ENCODE results near the gene TES. TPM values are rescaled to one million over a fixed set of nuclear protein-coding genes. Genes with fewer than 3 reads are reported as not detected.

Gene TES
- total RNA-seq, 2 donors from 2014 or later: 46.6 to 96.6 TPM

- Histone ChIP-seq H3K27ac (no peak overlapping the region), H3K9me3 (no peaks in the 10 kb centered on the region), H3K4me3 (no peak overlapping the region), H3K36me3 (no peaks in the 10 kb centered on the region), H3K4me1 (replicated peaks) (no peaks in the 10 kb centered on the region), H3K27me3 (replicated peaks; ENCODE audit: insufficient read depth) (no peaks in the 10 kb centered on the region)
- no peak for DNase-seq (ENCODE audit: low spot score)
- intact Hi-C loops (cut with DNase I): no loop called here
- no peak for TF ChIP-seq POLR2AphosphoS5 (IDR thresholded peaks at IDR 0.05)
- TF ChIP-seq, protein P1, sequence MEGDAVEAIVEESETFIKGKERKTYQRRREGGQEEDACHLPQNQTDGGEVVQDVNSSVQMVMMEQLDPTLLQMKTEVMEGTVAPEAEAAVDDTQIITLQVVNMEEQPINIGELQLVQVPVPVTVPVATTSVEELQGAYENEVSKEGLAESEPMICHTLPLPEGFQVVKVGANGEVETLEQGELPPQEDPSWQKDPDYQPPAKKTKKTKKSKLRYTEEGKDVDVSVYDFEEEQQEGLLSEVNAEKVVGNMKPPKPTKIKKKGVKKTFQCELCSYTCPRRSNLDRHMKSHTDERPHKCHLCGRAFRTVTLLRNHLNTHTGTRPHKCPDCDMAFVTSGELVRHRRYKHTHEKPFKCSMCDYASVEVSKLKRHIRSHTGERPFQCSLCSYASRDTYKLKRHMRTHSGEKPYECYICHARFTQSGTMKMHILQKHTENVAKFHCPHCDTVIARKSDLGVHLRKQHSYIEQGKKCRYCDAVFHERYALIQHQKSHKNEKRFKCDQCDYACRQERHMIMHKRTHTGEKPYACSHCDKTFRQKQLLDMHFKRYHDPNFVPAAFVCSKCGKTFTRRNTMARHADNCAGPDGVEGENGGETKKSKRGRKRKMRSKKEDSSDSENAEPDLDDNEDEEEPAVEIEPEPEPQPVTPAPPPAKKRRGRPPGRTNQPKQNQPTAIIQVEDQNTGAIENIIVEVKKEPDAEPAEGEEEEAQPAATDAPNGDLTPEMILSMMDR (IDR thresholded peaks at IDR 0.05): no peak
- no peak for TF ChIP-seq POLR2A (IDR thresholded peaks at IDR 0.05)
- WGBS: 97% methylated on average over 1 of the region's 1 CpG
Observed at GRCh38 chr7:116285252-116285651, 74.9 kb downstream of the TES start.

GRCh38 chr7:116290740-116291139, 80.4 kb downstream of the TES start:
- Histone ChIP-seq H3K9me3 (no peaks in the 10 kb centered on the region), H3K27me3 (replicated peaks; ENCODE audit: insufficient read depth) (no peaks in the 10 kb centered on the region), H3K4me3 (no peak overlapping the region), H3K27ac (no peak overlapping the region), H3K36me3 (no peaks in the 10 kb centered on the region), H3K4me1 (replicated peaks) (no peaks in the 10 kb centered on the region)
- no peak for DNase-seq (ENCODE audit: low spot score)
- intact Hi-C loops (cut with DNase I): no loop called here
- no peak for TF ChIP-seq POLR2A (IDR thresholded peaks at IDR 0.05)
- TF ChIP-seq POLR2AphosphoS5 (IDR thresholded peaks at IDR 0.05): no peak
- TF ChIP-seq, protein P1 (IDR thresholded peaks at IDR 0.05): no peak

- Histone ChIP-seq H3K36me3 (no peaks in the 10 kb centered on the region), H3K4me1 (replicated peaks) (no peaks in the 10 kb centered on the region), H3K4me3 (no peak overlapping the region), H3K27ac (no peak overlapping the region), H3K27me3 (replicated peaks; ENCODE audit: insufficient read depth) (no peaks in the 10 kb centered on the region), H3K9me3 (no peaks in the 10 kb centered on the region)
- 89% methylated on average over 1 of the region's 1 CpG for WGBS
- TF ChIP-seq, protein P1 (IDR thresholded peaks at IDR 0.05): no peak
- no peak for TF ChIP-seq POLR2AphosphoS5 (IDR thresholded peaks at IDR 0.05)
- TF ChIP-seq POLR2A (IDR thresholded peaks at IDR 0.05): no peak
- intact Hi-C loops (cut with DNase I): no loop called here
- no peak for DNase-seq (ENCODE audit: low spot score)
Observed at GRCh38 chr7:116291937-116292336, 81.6 kb downstream of the TES start.

- Histone ChIP-seq H3K4me1 (replicated peaks) (no peaks in the 10 kb centered on the region), H3K36me3 (no peaks in the 10 kb centered on the region), H3K27ac (no peak overlapping the region), H3K9me3 (no peaks in the 10 kb centered on the region), H3K27me3 (replicated peaks; ENCODE audit: insufficient read depth) (no peaks in the 10 kb centered on the region), H3K4me3 (no peak overlapping the region)
- no peak for TF ChIP-seq POLR2A (IDR thresholded peaks at IDR 0.05)
- no peak for TF ChIP-seq POLR2AphosphoS5 (IDR thresholded peaks at IDR 0.05)
- TF ChIP-seq, protein P1 (IDR thresholded peaks at IDR 0.05): no peak
- 89% methylated on average over 1 of the region's 1 CpG for WGBS
- DNase-seq (ENCODE audit: low spot score): no peak
- intact Hi-C loops (cut with DNase I): no loop called here
Observed at GRCh38 chr7:116292381-116292780, 82.0 kb downstream of the TES start.

DNA sequence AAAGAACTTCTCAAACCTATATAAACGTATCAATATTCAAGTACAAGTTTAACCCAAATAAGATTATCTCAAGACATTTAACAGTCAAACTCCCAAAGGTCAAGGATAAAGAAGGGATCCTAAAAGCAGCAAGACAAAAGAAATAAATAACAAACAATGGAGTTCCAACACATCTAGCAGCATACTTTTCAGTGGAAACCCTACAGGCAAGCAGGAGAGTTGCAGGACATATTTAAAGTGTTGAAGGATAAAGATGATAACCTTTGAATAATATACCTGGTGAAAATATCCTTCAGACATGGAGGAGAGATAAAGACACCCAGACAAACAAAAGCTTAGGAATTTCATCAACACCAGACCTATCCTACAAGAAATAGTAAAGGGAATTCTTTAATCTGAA, 82.8 kb downstream of the TES start:
- Histone ChIP-seq H3K4me1 (replicated peaks) (no peaks in the 10 kb centered on the region), H3K27me3 (replicated peaks; ENCODE audit: insufficient read depth) (no peaks in the 10 kb centered on the region), H3K4me3 (no peak overlapping the region), H3K27ac (no peak overlapping the region), H3K36me3 (no peaks in the 10 kb centered on the region), H3K9me3 (no peaks in the 10 kb centered on the region)
- TF ChIP-seq POLR2A (IDR thresholded peaks at IDR 0.05) (no peak), POLR2AphosphoS5 (IDR thresholded peaks at IDR 0.05) (no peak)
- TF ChIP-seq, protein P1 (IDR thresholded peaks at IDR 0.05): no peak
- intact Hi-C loops (cut with DNase I): no loop called here
- DNase-seq (ENCODE audit: low spot score): no peak
- 91% methylated on average over 1 of the region's 1 CpG for WGBS
